Prostate gland (tissue), 2 donors: ENCODE results near the gene UNC5C.

Experiments used
- CTCF ChIP-seq, 4 experiments: fragments of 200-600 bp in 2 of 4; fragments of 450-650 bp in 2 of 4; sonication (generic) in 2 of 4; IDR thresholded peaks; 1 replicate in 3 of 4; 2 replicates in 1 of 4; pipeline ENCODE4 v1.5.1; 2016 to 2019; ENCODE audit warnings: antibody characterized with exemption in 4 of 4, mild to moderate bottlenecking in 2 of 4, moderate library complexity in 2 of 4
- POLR2A ChIP-seq: fragments of 450-650 bp; IDR thresholded peaks from one replicate; pipeline ENCODE4 v1.6.1; 2016; ENCODE audit warnings: antibody characterized with exemption, mild to moderate bottlenecking

GRCh38 chr4:95560774-95561173, 12.0 kb upstream of the UNC5C start:
- TF ChIP-seq CTCF (IDR thresholded peaks at IDR 0.05): no peak
- no peak for TF ChIP-seq POLR2A
